IMR-90 (cell line): ENCODE data around the gene AP2M1. TPM values are rescaled to one million over a fixed set of nuclear protein-coding genes. Genes with fewer than 3 reads are reported as not detected.

Experiments
- ATAC-seq: fragments of 200-7000 bp; cut with Tn5 transposase; 2 replicates; pipeline ENCODE4 v1.9.1; 2020; ENCODE audit warnings: low read depth, mild to moderate bottlenecking, moderate library complexity
- BruUV-seq: library from RNA; stranded (reverse); fragments of 400-500 nt; replicated peaks from 2 replicates; lab custom pipeline; 2021; lab: Mats Ljungman, UMichigan
- CTCF ChIA-PET: fragments of 300-600 bp; formaldehyde crosslinking; extraction: SDS; loops from one replicate; lab custom pipeline; 2021; ENCODE audit warnings: antibody characterized with exemption; lab: Yijun Ruan, JAX
- POLR2A ChIA-PET: fragments of 300-600 bp; sonication (Branson Sonifier 250); formaldehyde crosslinking; loops from one replicate; lab custom pipeline; 2022; ENCODE audit warnings: antibody characterized with exemption; ENCODE audit not compliant: unreplicated experiment; lab: Charles Lee
- DNase-seq: peaks from one replicate; pipeline ENCODE4 v3.0.0; 2013
- H2AFZ ChIP-seq: replicated peaks from 2 replicates; pipeline ENCODE3; 2013; ENCODE audit warnings: low read length, mild to moderate bottlenecking; ENCODE audit not compliant: poor library complexity
- H2AK5ac ChIP-seq: 2 replicates; pipeline ENCODE4 v1.6.1; 2013; ENCODE audit warnings: low read depth, low read length, inconsistent platforms
- H2AK9ac ChIP-seq: replicated peaks from 2 replicates; pipeline ENCODE3; 2013; ENCODE audit warnings: mild to moderate bottlenecking, low read depth, low read length, moderate library complexity; ENCODE audit not compliant: poor library complexity
- H2BK120ac ChIP-seq: 2 replicates; pipeline ENCODE4 v1.6.1; 2013; ENCODE audit warnings: low read depth, low read length, inconsistent platforms
- H2BK15ac ChIP-seq: 3 replicates; pipeline ENCODE4 v1.6.1; 2013; ENCODE audit warnings: low read depth, low read length, inconsistent platforms
- H2BK20ac ChIP-seq: 2 replicates; pipeline ENCODE4 v1.6.1; 2013; ENCODE audit warnings: low read depth, mild to moderate bottlenecking, inconsistent platforms, low read length, moderate library complexity
- H2BK5ac ChIP-seq: 2 replicates; pipeline ENCODE4 v1.6.1; 2013; ENCODE audit warnings: mild to moderate bottlenecking, low read depth, low read length, inconsistent platforms; ENCODE audit not compliant: poor library complexity, severe bottlenecking
- H3K14ac ChIP-seq: replicated peaks from 2 replicates; pipeline ENCODE4 v1.6.1; 2013; ENCODE audit warnings: low read depth, low read length, inconsistent platforms
- H3K18ac ChIP-seq: 2 replicates; pipeline ENCODE4 v1.6.1; 2013; ENCODE audit warnings: low read depth, low read length, control low read depth
- H3K23ac ChIP-seq: 2 replicates; pipeline ENCODE4 v1.6.1; 2013; ENCODE audit warnings: low read depth, low read length, inconsistent platforms
- H3K27ac ChIP-seq: 2 replicates; pipeline ENCODE4 v1.5.1; 2013; ENCODE audit warnings: mild to moderate bottlenecking, control low read depth, low read length; ENCODE audit not compliant: insufficient read depth
- H3K27me3 ChIP-seq: 2 replicates; pipeline ENCODE4 v1.6.1; 2013; ENCODE audit warnings: low read length; ENCODE audit not compliant: control insufficient read depth, insufficient read depth
- H3K36me3 ChIP-seq: 2 replicates; pipeline ENCODE4 v1.6.1; 2013; ENCODE audit warnings: low read length, mixed read lengths; ENCODE audit not compliant: control insufficient read depth, insufficient read depth
- H3K4ac ChIP-seq: 2 replicates; pipeline ENCODE4 v1.6.1; 2013; ENCODE audit warnings: low read depth, low read length, inconsistent platforms
- H3K4me1 ChIP-seq: 2 replicates; pipeline ENCODE4 v1.6.1; 2013; ENCODE audit warnings: low read length, mixed read lengths; ENCODE audit not compliant: control insufficient read depth, insufficient read depth
- H3K4me2 ChIP-seq: 2 replicates; pipeline ENCODE4 v1.6.1; 2013; ENCODE audit warnings: low read depth, mild to moderate bottlenecking, control low read depth, low read length, moderate library complexity
- H3K4me3 ChIP-seq: 2 replicates; pipeline ENCODE4 v1.5.1; 2013; ENCODE audit warnings: low read depth, mild to moderate bottlenecking, control low read depth, low read length, moderate library complexity; ENCODE audit not compliant: insufficient read depth
- H3K56ac ChIP-seq: 2 replicates; pipeline ENCODE4 v1.6.1; 2013; ENCODE audit warnings: low read length, inconsistent platforms; ENCODE audit not compliant: insufficient read depth; ENCODE audit errors: extremely low read depth
- H3K79me1 ChIP-seq, 2 experiments: 2 replicates each; pipeline ENCODE4 v1.6.1; 2013; ENCODE audit warnings: low read length in 2 of 2, inconsistent platforms in 1 of 2, low read depth in 1 of 2
- H3K9ac ChIP-seq: 2 replicates; pipeline ENCODE4 v1.6.1; 2013; ENCODE audit warnings: low read depth, low read length, control low read depth
- H3K9me1 ChIP-seq: 2 replicates; pipeline ENCODE4 v1.6.1; 2013; ENCODE audit warnings: low read length, inconsistent platforms; ENCODE audit not compliant: insufficient read depth
- H3K9me3 ChIP-seq: 2 replicates; pipeline ENCODE4 v1.6.1; 2013; ENCODE audit warnings: low read length; ENCODE audit not compliant: control insufficient read depth, insufficient read depth
- H4K20me1 ChIP-seq: 2 replicates; pipeline ENCODE4 v1.6.1; 2013; ENCODE audit warnings: low read length, inconsistent platforms; ENCODE audit not compliant: insufficient read depth
- H4K5ac ChIP-seq: 2 replicates; pipeline ENCODE4 v1.6.1; 2013; ENCODE audit warnings: mild to moderate bottlenecking, low read depth, low read length, control low read depth
- H4K8ac ChIP-seq, 2 experiments: 2 replicates each; pipeline ENCODE4 v1.6.1; 2013; ENCODE audit warnings: low read depth in 2 of 2, low read length in 2 of 2, control low read depth in 1 of 2, inconsistent platforms in 1 of 2
- H4K91ac ChIP-seq: 2 replicates; pipeline ENCODE4 v1.6.1; 2013; ENCODE audit warnings: low read depth, low read length, inconsistent platforms; ENCODE audit not compliant: insufficient read depth
- CTCF ChIP-seq: conservative IDR thresholded peaks from 2 replicates; pipeline ENCODE4 v1.5.1; 2012; ENCODE audit warnings: mild to moderate bottlenecking, low read depth, low read length, improper control_type of control experiment
- MAZ ChIP-seq: IDR thresholded peaks from 2 replicates; pipeline ENCODE4 v1.6.1; 2012; ENCODE audit warnings: low read depth, mild to moderate bottlenecking, low read length, improper control_type of control experiment, moderate library complexity, borderline replicate concordance
- NFE2L2 ChIP-seq: fragments of 150-350 bp; IDR thresholded peaks from 2 replicates; pipeline ENCODE4 v1.6.1; 2016; ENCODE audit warnings: low read depth, mild to moderate bottlenecking, low read length
- WGBS, 2 experiments: methylation state at CpG; one replicate each; pipeline versions ENCODE4 v1.1.5 to v1.1.7; 2013; ENCODE audit warnings: missing lambda C conversion rate in 2 of 2; ENCODE audit not compliant: insufficient read length in 1 of 2; ENCODE audit errors: extremely low coverage in 2 of 2; 5-methylcytosine and 5-hydroxymethylcytosine counted together
- dilution Hi-C: fragments of 300-500 bp; cut with HindIII; formaldehyde crosslinking; loops from one replicate; pipeline ENCODE4 v1.14.3; 2018; ENCODE audit warnings: low sequenced_read_pairs; ENCODE audit not compliant: unreplicated experiment
- in situ Hi-C: fragments of 300-500 bp; cut with MboI; formaldehyde crosslinking; loops from 3 replicates; pipeline ENCODE4 v1.14.3; 2019; ENCODE audit warnings: low sequenced_read_pairs, inconsistent platforms, mixed read lengths
- intact Hi-C: fragments of 100-400 bp; cut with micrococcal nuclease; formaldehyde crosslinking; loops from 2 replicates; pipeline ENCODE4 v1.10.0; 2022
- polyA plus RNA-seq, 3 experiments: library from polyadenylated mRNA; depleted of rRNA; stranded (reverse); fragments of >200 nt; gene quantifications; 2 replicates each; pipeline ENCODE4 v1.2.3, GENCODE V29; 2012; ENCODE audit warnings: low replicate concordance in 1 of 3
- total RNA-seq: library from RNA; depleted of rRNA; stranded (reverse); fragments of >200 nt; gene quantifications from 2 replicates; pipeline ENCODE4 v1.2.3, GENCODE V29; 2012

Gene AP2M1
- total and polyA plus RNA-seq, 2 of the 4 experiments (the other 2 are of a cell fraction): 876 to 1,065 TPM

GRCh38 chr3:184229394-184230080 is 54.9 kb downstream of the AP2M1 start, which contains the start of gene VWA5B2:
TSS of gene VWA5B2 (plus strand) at chr3:184229585. CDS start at chr3:184230529, 944 bp downstream.
- ATAC-seq (peak; percentile 94), DNase-seq (peak; percentile 18)
- Histone ChIP-seq H3K4me2 (peak within 1 kb of the TSS; percentile 80), H2BK15ac (no peak within 1 kb of the TSS), H4K5ac (no peak within 1 kb of the TSS), H3K9ac (no peak within 1 kb of the TSS), H3K4ac (no peak within 1 kb of the TSS), H3K23ac (no peak within 1 kb of the TSS), H3K4me1 (no peaks in the 10 kb centered on the region; the same call in 1 of the 2 replicates), H3K9me1 (0 out of 2 replicates have a peak, but pooled peaks cover 3% of the 10 kb centered on the region), H2AK9ac (no peak within 1 kb of the TSS), H3K56ac (no peak within 1 kb of the TSS), H3K36me3 (no peaks in the 10 kb centered on the region), H2AK5ac (no peak within 1 kb of the TSS), H3K27ac (no peak within 1 kb of the TSS), H4K8ac (no peak within 1 kb of the TSS), H3K9me3 (no peaks in the 10 kb centered on the region), H4K20me1 (no peaks in the 10 kb centered on the region; the same call in 1 of the 2 replicates), H3K18ac (no peak within 1 kb of the TSS), H3K27me3 (peaks cover 64% of the 10 kb centered on the region), H3K14ac (no peak within 1 kb of the TSS), H3K4me3 (peak within 1 kb of the TSS; percentile 47), H2BK5ac (no peak within 1 kb of the TSS), H4K91ac (no peak within 1 kb of the TSS), H3K79me1 (no peaks in the 10 kb centered on the region), H2BK120ac (no peak within 1 kb of the TSS), H2AFZ (peak within 1 kb of the TSS; percentile 91), H2BK20ac (no peak within 1 kb of the TSS)
- ChIA-PET POLR2A (interaction anchor here (0.6 kb wide), 1 partner anchor 161 kb away, joined by 3 read pairs; no protein-coding TSS in a partner anchor), CTCF (interaction anchor here (0.6 kb wide), 2 partner anchors 10 to 212 kb away, joined by 3 to 4 read pairs; partner anchors contain the start of gene ABCC5)
- intact Hi-C loops (loop anchor here (5.0 kb wide), 1 partner anchor 58 kb away; no protein-coding TSS in a partner anchor), dilution Hi-C loops (no loop called here), in situ Hi-C loops (no loop called here)
- 1% methylated on average over 22 of the region's 66 CpGs; no CpG with 5 or more reads in 1 of the 2 experiments for WGBS, 2 experiments
- TF ChIP-seq MAZ (peak; percentile 41; the same call in 1 of the 2 replicates), CTCF (peak; percentile 18; the same call in 1 of the 2 replicates), NFE2L2 (no peak)
- BruUV-seq: no TSS peak
